Measurements from ENCODE around the gene MBNL2.

The MBNL2 gene

DNA sequence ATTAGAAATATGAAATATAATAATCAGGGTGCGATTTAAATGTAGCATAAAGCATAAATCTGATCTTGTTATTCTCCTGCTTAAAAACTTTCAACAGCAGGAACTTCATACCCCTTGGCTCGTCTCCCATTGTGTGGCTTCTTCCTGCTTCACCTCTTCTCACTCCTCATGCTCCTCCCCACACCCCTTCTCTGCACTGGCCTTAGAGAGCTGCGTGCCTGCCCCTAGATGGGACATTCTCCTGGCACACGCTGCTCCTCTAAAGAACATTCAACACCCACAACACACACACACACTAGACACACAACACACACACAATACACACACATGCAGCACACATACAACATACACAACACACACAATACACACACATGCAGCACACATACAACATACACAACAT lies 107.2 kb downstream of the MBNL2 start:
- DNase-seq (ENCODE audit: low read depth) = no peak
- no peak overlapping the region for H3K4me3 ChIP-seq (ENCODE audit: control insufficient read depth, low read depth, low read length)
- TF ChIP-seq, protein P1, sequence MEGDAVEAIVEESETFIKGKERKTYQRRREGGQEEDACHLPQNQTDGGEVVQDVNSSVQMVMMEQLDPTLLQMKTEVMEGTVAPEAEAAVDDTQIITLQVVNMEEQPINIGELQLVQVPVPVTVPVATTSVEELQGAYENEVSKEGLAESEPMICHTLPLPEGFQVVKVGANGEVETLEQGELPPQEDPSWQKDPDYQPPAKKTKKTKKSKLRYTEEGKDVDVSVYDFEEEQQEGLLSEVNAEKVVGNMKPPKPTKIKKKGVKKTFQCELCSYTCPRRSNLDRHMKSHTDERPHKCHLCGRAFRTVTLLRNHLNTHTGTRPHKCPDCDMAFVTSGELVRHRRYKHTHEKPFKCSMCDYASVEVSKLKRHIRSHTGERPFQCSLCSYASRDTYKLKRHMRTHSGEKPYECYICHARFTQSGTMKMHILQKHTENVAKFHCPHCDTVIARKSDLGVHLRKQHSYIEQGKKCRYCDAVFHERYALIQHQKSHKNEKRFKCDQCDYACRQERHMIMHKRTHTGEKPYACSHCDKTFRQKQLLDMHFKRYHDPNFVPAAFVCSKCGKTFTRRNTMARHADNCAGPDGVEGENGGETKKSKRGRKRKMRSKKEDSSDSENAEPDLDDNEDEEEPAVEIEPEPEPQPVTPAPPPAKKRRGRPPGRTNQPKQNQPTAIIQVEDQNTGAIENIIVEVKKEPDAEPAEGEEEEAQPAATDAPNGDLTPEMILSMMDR (conservative IDR thresholded peaks at IDR 0.05; ENCODE audit: control insufficient read depth, insufficient read depth, low read depth, low read length) = no peak

DNA sequence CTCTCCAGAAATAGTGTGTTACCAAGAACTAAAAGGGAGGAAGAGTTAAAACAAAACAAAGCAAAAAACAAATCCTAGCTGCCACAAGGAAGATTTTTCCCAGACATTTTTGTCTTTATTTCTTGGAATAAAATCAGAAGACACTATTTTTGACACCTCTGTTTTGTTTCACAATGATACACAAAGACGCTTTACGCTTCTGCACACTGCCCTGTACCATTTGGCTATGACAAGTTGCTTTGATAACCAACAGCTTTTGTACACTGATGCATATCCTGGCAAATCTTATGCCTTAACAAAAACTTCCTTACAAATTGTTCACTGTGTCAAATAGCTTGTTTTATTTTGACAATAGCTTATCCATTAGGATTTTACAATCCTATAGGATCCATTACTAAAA lies 108.3 kb downstream of the MBNL2 start:
- no peak for DNase-seq (ENCODE audit: low read depth)
- TF ChIP-seq, protein P1 (conservative IDR thresholded peaks at IDR 0.05; ENCODE audit: control insufficient read depth, insufficient read depth, low read depth, low read length) = no peak
- H3K4me3 ChIP-seq (ENCODE audit: control insufficient read depth, low read depth, low read length) = no peak overlapping the region

DNA sequence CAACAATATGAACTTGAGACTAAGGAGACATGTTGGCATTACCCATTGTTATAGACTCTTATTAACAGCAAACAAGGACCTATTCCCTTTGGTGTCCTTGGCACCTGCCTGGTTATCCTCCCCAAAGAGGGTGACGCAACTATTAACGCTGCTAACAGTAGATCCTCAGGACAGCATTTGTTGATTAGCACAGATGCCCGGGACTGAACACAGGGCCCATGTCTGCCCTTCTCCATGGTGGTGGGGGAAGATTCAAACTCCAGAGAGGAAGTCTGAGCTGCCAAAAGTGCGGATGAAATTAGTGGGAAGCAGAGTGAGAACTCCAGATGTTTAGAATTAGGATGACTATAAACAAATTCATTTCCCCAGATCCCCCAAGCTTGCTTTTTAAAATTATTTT lies 110.6 kb downstream of the MBNL2 start:
- no peak for DNase-seq (ENCODE audit: low read depth)
- no peak overlapping the region for H3K4me3 ChIP-seq (ENCODE audit: control insufficient read depth, low read depth, low read length)
- TF ChIP-seq, protein P1 (conservative IDR thresholded peaks at IDR 0.05; ENCODE audit: control insufficient read depth, insufficient read depth, low read depth, low read length) = no peak

DNA sequence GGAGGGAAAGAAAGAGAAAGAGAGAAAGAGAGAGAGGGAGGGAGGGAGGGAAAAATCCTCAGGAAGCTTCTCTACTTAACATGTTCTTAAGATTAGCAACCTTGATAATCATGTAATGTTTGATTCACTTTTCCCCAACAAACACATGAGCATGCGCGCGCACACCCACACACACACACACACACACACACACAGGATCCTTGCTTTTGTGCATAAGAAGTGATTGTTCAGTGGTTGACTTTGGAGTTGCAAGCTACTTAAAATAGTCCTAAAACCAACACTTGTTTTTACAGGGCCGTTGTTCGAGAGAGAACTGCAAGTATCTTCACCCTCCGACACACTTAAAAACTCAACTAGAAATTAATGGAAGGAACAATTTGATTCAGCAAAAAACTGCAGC lies 111.8 kb downstream of the MBNL2 start:
- TF ChIP-seq, protein P1 (conservative IDR thresholded peaks at IDR 0.05; ENCODE audit: control insufficient read depth, insufficient read depth, low read depth, low read length) = no peak
- H3K4me3 ChIP-seq (ENCODE audit: control insufficient read depth, low read depth, low read length) = no peak overlapping the region
- peak; percentile 46 for DNase-seq (ENCODE audit: low read depth)

DNA sequence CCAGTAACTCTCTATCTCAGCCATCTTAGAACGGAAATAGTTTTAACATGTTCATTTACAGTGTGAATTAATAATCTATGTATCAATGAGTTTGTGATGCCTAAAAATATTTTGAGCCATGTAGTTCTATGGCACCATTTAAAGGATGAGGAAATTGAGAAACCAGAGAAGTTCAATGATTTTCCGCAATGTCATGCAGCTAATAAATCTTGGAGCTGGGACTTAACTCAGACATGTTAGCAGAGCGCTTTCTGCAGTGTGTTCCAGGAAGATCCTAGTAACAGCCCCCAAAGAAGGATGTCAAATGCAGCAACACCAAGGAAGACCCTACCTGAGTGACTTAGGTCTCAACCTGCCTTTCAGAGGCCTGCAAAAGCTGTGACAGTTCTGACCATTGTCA lies 112.6 kb downstream of the MBNL2 start:
- TF ChIP-seq, protein P1 (conservative IDR thresholded peaks at IDR 0.05; ENCODE audit: control insufficient read depth, insufficient read depth, low read depth, low read length) = no peak
- DNase-seq (ENCODE audit: low read depth) = no peak
- no peak overlapping the region for H3K4me3 ChIP-seq (ENCODE audit: control insufficient read depth, low read depth, low read length)

DNA sequence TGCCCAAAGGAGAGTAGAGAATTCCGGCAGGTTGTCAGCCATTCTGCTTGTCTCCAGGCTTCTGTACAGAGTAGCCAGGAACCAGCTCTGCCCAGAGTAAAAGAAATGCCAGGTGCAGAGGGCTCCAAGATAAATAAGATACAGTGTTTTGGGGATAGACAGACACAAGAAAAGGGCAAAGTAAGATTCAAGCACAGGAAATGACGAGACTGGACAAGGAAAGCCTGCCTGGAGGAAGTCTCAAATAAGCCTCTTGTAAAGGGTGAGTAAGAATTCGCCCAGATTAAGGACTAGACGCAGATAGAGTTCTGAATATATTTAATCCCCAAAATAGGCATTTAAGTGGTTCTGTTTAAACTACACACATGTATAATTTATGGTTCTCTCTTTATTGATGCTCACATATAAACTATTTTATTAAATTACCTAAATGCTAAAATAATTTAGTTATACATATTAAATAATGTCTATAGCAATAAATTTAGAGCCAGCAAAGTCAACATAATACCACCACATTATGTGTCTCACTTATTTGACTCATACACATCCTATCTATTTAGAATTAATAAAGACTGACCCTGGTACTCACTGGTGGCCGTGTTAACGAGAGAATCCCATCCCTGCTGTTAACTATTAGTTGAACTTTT lies 113.5 kb downstream of the MBNL2 start:
- DNase-seq (ENCODE audit: low read depth) = no peak
- H3K4me3 ChIP-seq (ENCODE audit: control insufficient read depth, low read depth, low read length) = no peak overlapping the region
- TF ChIP-seq, protein P1 (conservative IDR thresholded peaks at IDR 0.05; ENCODE audit: control insufficient read depth, insufficient read depth, low read depth, low read length) = no peak
